NCI-H2196 treated with DMSO at 0.1 percent for 48 hours (cell line): ENCODE results near the gene RPS6KA4.

ENCODE experiments used
- DNase-seq: peaks from one replicate; lab custom pipeline; 2025; ENCODE audit not compliant: unreplicated experiment; lab: John Stamatoyannopoulos, UW

Gene RPS6KA4

GRCh38 chr11:64384028-64384737, 25.2 kb downstream of the RPS6KA4 start:
- DNase-seq: no peak

GRCh38 chr11:64384981-64385944, 26.3 kb downstream of the RPS6KA4 start:
- DNase-seq: no peak

- no peak for DNase-seq
Measured at GRCh38 chr11:64385945-64386704, 27.2 kb downstream of the RPS6KA4 start.

- DNase-seq: no peak
Measured at GRCh38 chr11:64387916-64388315, 29.0 kb downstream of the RPS6KA4 start.

DNA sequence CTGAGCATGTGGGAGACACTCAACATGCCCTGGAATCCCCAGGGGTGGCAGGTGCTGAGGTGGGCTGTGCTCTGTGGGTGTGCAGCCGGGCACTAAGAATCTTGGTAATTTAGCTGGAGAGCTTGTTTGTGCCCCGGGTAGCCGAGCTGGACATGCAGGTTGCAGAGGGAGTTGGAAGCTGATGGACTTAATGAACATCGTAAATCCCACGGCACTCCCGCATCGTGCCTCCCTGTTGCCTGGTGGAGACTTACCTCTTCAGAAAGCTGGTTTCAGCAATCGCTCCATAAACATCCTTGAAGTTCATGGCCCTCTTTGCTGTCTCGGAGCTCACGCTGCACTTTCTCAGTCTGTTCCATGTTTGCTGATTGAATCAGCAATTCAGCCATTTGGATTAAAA, 29.9 kb downstream of the RPS6KA4 start:
- DNase-seq: no peak

DNA sequence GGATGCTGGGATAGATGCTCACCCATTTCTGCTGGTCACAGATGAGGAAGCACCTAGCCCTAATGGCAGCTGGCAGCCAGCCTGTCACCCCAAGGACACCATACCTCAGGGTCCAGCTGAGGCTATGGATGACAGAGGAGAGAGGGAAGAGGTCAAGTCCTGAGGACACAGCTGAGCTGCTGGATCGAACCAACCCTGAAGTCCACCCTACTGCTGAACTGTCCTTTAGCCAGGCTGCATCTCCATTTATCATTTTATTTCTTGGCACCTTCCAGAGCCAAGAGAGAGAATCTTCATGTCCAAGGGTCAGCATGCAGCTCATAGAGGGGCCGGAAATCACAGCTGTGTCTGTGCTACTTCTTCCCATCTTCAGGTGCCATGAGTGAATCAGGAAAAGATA, 30.9 kb downstream of the RPS6KA4 start:
- no peak for DNase-seq

DNA sequence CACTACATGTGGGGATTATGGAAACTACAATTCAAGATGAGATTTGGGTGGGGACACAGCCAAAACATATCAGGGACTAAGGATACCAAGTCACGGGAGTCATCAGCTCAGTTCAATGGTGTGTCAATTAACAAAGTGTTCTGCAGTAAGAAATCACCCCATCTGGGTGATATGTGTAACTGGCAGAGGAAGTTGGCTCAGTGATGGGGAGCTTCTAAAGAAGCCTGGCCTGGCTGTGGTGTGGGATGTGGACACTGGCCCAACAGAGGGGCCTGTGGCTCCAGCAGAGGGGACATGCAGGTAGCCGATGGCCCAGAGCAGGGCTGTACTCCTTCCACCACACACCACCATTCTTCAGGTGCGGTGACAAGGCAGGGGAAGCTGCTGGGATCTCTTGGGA, 31.6 kb downstream of the RPS6KA4 start:
- DNase-seq: no peak

- DNase-seq: no peak
Measured at GRCh38 chr11:64391839-64392238, 32.9 kb downstream of the RPS6KA4 start.

DNA sequence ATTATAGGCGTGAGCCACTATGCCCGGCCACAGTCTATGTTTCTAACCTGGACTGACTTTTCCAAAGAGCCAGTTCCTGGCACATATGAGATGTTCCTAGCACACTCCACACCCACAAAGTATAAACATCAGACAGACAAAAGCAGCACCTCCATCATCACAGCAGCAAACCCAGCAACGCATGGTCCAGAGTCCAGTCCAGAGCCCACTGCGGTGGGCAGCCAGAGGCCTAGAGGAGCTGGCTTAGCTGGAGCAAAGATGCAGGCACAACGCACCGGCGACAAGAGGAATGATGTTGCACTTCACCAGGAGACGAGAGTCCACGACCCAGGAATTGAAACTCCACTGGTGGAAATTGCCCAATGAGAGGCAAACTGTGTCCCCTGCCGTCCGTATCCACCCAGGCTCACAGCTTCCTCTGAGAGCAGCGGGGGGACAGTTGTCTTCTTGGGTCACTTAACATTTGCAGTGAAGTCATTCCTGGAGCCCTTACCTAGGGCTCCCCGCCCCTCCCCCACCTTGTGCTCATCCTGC, 36.6 kb downstream of the RPS6KA4 start:
- DNase-seq: no peak

- no peak for DNase-seq
Measured at GRCh38 chr11:64396079-64396591, 37.2 kb downstream of the RPS6KA4 start.

DNA sequence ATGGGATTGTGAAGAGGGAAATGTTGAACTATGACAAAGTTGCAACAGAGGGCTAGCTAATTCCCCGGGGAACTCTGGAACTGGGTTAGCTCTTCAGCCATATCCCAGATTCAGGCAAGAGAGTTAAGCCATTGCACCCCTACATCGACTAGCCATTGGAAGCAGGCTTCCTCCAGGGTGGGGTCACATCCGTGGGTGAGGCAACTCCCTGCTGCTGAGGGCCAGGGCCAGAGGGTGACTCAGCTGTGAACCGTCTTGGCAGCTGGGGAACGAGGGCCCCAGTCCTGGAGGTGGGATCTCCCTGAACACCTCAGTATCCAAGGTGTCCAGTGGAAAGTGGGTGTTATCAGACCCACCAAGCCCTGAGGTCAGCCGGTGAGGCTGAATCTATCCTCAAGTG, 41.1 kb downstream of the RPS6KA4 start:
- no peak for DNase-seq

- no peak for DNase-seq
Measured at GRCh38 chr11:64400667-64401066, 41.7 kb downstream of the RPS6KA4 start.

DNA sequence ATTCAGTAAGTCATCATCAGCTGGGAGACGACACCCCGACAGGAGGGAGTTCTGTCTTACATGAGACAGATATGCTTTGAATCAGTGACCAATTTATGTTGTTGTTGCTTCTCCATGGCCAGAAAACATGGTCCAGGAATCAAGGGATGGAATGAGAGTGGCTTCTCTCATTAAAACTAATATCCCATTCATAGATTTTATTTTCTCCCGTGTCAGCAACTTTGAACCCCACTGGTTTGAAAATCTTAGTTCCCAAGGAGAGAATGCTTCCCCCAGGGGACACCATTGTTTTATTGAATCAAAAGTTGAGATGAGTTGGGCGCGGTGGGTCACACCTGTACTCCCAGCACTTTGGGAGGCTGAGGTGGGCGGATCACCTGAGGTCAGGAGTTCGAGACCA, 42.8 kb downstream of the RPS6KA4 start:
- no peak for DNase-seq

- no peak for DNase-seq
Measured at GRCh38 chr11:64403106-64403505, 44.1 kb downstream of the RPS6KA4 start.

GRCh38 chr11:64406221-64406946, 47.4 kb downstream of the RPS6KA4 start:
- DNase-seq: no peak

GRCh38 chr11:64407221-64407620, 48.3 kb downstream of the RPS6KA4 start:
- DNase-seq: no peak

DNA sequence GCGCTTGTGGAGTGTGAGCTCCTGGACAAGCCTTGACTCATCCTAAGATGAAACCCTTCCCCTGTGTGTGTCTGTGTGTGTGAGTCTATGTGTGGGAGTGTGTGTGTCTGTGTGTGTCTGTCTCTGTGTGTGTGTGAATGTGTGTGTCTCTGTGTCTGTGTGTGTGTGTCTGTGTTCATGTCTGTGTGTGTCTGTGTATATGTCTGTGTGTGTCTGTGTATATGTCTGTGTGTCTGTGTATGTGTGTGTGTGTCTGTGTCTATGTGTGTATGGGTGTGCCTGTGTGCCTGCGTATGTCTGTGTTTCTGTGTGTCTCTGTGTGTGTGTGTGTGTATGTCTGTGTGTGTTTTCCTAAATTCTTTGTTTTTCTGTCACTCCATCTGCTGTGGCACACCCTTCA, 48.7 kb downstream of the RPS6KA4 start:
- DNase-seq: no peak

- no peak for DNase-seq
Measured at GRCh38 chr11:64409278-64409677, 50.3 kb downstream of the RPS6KA4 start.

GRCh38 chr11:64409707-64410403, 50.9 kb downstream of the RPS6KA4 start:
- DNase-seq: no peak

GRCh38 chr11:64410404-64410734, 51.4 kb downstream of the RPS6KA4 start:
- no peak for DNase-seq
